OCI-LY7 (cell line): ENCODE measurements around the gene RACGAP1. TPM values are rescaled to one million over a fixed set of nuclear protein-coding genes. Genes with fewer than 3 reads are reported as not detected.

Experiments
- Bru-seq: library from RNA; stranded (reverse); fragments of 400-500 nt; gene quantifications from one replicate; lab custom pipeline; 2021; lab: Mats Ljungman, UMichigan
- BruChase-seq, 2 experiments: library from RNA; stranded (reverse); fragments of 400-500 nt; gene quantifications; one replicate each; lab custom pipeline; 2021; lab: Mats Ljungman, UMichigan
- BruUV-seq: library from RNA; stranded (reverse); fragments of 400-500 nt; replicated peaks from 2 replicates; lab custom pipeline; 2021; lab: Mats Ljungman, UMichigan
- CTCF ChIA-PET: fragments of 300-600 bp; sonication (Branson Sonifier 250); formaldehyde crosslinking; loops from one replicate; lab custom pipeline; 2022; ENCODE audit warnings: antibody characterized with exemption; ENCODE audit not compliant: unreplicated experiment; lab: Charles Lee
- POLR2A ChIA-PET: fragments of 300-600 bp; sonication (Branson Sonifier 250); formaldehyde crosslinking; loops from one replicate; lab custom pipeline; 2022; ENCODE audit warnings: antibody characterized with exemption; lab: Charles Lee
- DNase-seq: peaks from one replicate; pipeline ENCODE4 v3.0.0-alpha.2; 2015; ENCODE audit warnings: low spot score
- H2AFZ ChIP-seq: fragments of 200-600 bp; sonication (generic), shearing (Covaris generic); 2 replicates; pipeline ENCODE4 v1.6.1; 2014; ENCODE audit warnings: mild to moderate bottlenecking, antibody characterized with exemption, low read length, moderate library complexity
- H3K27ac ChIP-seq: fragments of 200-600 bp; sonication (generic); 2 replicates; pipeline ENCODE4 v1.5.1; 2014; ENCODE audit warnings: mixed run types, low read depth, mild to moderate bottlenecking, moderate library complexity, low read length, inconsistent platforms; ENCODE audit not compliant: poor library complexity, severe bottlenecking
- H3K36me3 ChIP-seq: fragments of 200-600 bp; sonication (generic); 2 replicates; pipeline ENCODE4 v1.6.1; 2014; ENCODE audit warnings: mild to moderate bottlenecking, antibody characterized with exemption, low read length, moderate library complexity, mixed read lengths; ENCODE audit not compliant: insufficient read depth
- H3K4me1 ChIP-seq: fragments of 200-600 bp; sonication (generic); 2 replicates; pipeline ENCODE4 v1.5.1; 2014; ENCODE audit warnings: mild to moderate bottlenecking, low read length; ENCODE audit not compliant: insufficient read depth, poor library complexity, severe bottlenecking
- H3K4me2 ChIP-seq: fragments of 200-600 bp; sonication (generic); 2 replicates; pipeline ENCODE4 v1.6.1; 2014; ENCODE audit warnings: mild to moderate bottlenecking, low read length
- H3K4me3 ChIP-seq: fragments of 200-600 bp; sonication (generic); 2 replicates; pipeline ENCODE4 v1.5.1; 2014; ENCODE audit warnings: mild to moderate bottlenecking, low read depth, low read length; ENCODE audit not compliant: poor library complexity, severe bottlenecking
- H3K79me2 ChIP-seq: fragments of 200-600 bp; sonication (generic); 2 replicates; pipeline ENCODE4 v1.6.1; 2016; ENCODE audit warnings: low read depth, mild to moderate bottlenecking, low read length, moderate library complexity, mixed read lengths; ENCODE audit not compliant: insufficient read depth
- H3K9me2 ChIP-seq: fragments of 200-600 bp; sonication (generic); 2 replicates; pipeline ENCODE4 v1.6.1; 2016; ENCODE audit warnings: mild to moderate bottlenecking, low read length, mixed read lengths; ENCODE audit not compliant: insufficient read depth
- H3K9me3 ChIP-seq: fragments of 200-600 bp; sonication (generic); 2 replicates; pipeline ENCODE4 v1.6.1; 2014; ENCODE audit warnings: mild to moderate bottlenecking, mixed run types, low read length, mixed read lengths
- H4K20me1 ChIP-seq: fragments of 200-600 bp; sonication (generic); 2 replicates; pipeline ENCODE4 v1.6.1; 2014; ENCODE audit warnings: mild to moderate bottlenecking, antibody characterized with exemption, low read length, moderate library complexity, mixed read lengths; ENCODE audit not compliant: insufficient read depth
- CTCF ChIP-seq: fragments of 200-600 bp; sonication (generic); conservative IDR thresholded peaks from 2 replicates; pipeline ENCODE4 v1.5.1; 2014; ENCODE audit warnings: mild to moderate bottlenecking, antibody characterized with exemption, low read length, moderate library complexity, mixed read lengths
- EZH2phosphoT487 ChIP-seq: fragments of 200-600 bp; sonication (generic); IDR thresholded peaks from 2 replicates; pipeline ENCODE4 v1.6.1; 2018; ENCODE audit warnings: low read depth, borderline replicate concordance, mild to moderate bottlenecking, mixed run types, antibody characterized with exemption, low read length, moderate library complexity, mixed read lengths
- intact Hi-C: fragments of 100-400 bp; cut with micrococcal nuclease; formaldehyde crosslinking; loops from one replicate; pipeline ENCODE4 v1.10.0; 2022; ENCODE audit not compliant: unreplicated experiment
- long read RNA-seq: library from polyadenylated mRNA; stranded (forward); transcript quantifications from one replicate; pipeline ENCODE4 v2.0.0, GENCODE V29; 2022
- total RNA-seq, 2 experiments: library from RNA; depleted of rRNA in 1 of 2; stranded (reverse); fragments of >200 nt in 1 of 2; shearing (Covaris generic) in 1 of 2; gene quantifications; 2 replicates each; pipeline ENCODE4 v1.2.3, GENCODE V29; 2014 to 2022

Gene RACGAP1, protein sequence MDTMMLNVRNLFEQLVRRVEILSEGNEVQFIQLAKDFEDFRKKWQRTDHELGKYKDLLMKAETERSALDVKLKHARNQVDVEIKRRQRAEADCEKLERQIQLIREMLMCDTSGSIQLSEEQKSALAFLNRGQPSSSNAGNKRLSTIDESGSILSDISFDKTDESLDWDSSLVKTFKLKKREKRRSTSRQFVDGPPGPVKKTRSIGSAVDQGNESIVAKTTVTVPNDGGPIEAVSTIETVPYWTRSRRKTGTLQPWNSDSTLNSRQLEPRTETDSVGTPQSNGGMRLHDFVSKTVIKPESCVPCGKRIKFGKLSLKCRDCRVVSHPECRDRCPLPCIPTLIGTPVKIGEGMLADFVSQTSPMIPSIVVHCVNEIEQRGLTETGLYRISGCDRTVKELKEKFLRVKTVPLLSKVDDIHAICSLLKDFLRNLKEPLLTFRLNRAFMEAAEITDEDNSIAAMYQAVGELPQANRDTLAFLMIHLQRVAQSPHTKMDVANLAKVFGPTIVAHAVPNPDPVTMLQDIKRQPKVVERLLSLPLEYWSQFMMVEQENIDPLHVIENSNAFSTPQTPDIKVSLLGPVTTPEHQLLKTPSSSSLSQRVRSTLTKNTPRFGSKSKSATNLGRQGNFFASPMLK
- total RNA-seq (2014; rRNA removed; shearing (Covaris generic)) (69.6 and 75.3 TPM in 2 replicates), total RNA-seq (2022) (93.6 and 104 TPM in 2 replicates), Bru-seq, nascent RNA (percentile 87 among the genes with signal in this experiment), BruChase-seq, experiment 1, labeled RNA remaining after a 6-hour chase (percentile 90 among the genes with signal in this experiment), BruChase-seq, experiment 2, labeled RNA remaining after a 2-hour chase (percentile 91 among the genes with signal in this experiment)
- long read RNA-seq, partial matches to known transcripts = 3 of 25 reads
- long read RNA-seq, other reads (novel, unspliced or antisense) = 16 of 25 reads

DNA sequence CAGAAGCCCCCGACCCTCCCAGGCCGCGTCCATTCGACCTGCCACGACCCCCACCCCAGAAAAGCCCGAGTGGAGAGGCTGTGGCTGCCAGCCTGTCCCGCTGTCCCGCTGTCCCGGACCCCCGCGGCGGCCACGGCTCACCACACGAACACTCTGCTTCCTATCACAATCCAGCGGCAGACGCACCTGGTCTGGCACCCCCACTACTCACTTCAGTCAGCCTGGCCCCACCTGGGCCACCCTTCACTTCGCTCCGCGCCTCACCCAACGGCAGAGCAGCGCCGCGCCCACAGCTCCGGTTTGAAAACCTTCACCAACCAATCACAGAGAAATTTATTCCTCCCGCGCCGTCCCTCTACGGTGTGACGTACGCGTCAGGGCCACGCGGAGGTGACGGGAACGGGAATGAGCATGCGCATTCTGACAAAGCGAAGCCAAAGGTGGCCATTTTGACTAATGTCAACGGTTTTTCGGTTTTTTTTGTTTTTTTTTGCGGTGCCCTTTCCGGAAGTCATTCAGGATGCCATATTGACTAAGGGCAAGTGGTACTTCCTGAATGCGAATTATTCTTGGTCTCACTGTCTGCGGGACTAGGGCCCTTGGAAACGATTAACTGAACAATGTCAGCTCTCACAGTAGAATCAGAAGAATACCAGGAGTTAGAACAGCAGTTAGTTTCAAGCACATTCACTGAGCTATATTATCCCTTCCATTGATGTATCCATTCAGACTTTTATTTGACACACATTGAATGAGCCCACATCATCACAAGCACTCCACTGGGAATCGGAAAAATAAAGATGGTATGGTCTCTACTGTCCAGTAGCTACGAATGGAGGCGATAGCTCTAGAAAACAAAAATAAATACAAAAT lies at the start of gene RACGAP1:
TSS of gene RACGAP1 (minus strand) at position 308 of the 873 bp plus-strand sequence. CDS start 8,779 bp downstream, outside the sequence.
- Histone ChIP-seq H3K4me2 (peak within 1 kb of the TSS; percentile 74), H3K9me2 (no peaks in the 10 kb centered on the region), H3K4me1 (peaks cover 42% of the 10 kb centered on the region), H3K27ac (peak within 1 kb of the TSS; percentile 76), H4K20me1 (peaks cover 18% of the 10 kb centered on the region), H2AFZ (peak within 1 kb of the TSS; percentile 87), H3K4me3 (peak within 1 kb of the TSS; percentile 95), H3K36me3 (peaks cover 32% of the 10 kb centered on the region), H3K79me2 (peaks cover 48% of the 10 kb centered on the region), H3K9me3 (no peaks in the 10 kb centered on the region)
- TF ChIP-seq EZH2phosphoT487 (no peak), CTCF (no peak)
- CTCF ChIA-PET = interaction anchor here (0.6 to 1.8 kb wide), 3 partner anchors 14 to 197 kb away, joined by 3 to 9 read pairs (median 5); partner anchors contain the start of gene NCKAP5L
- peak; percentile 100 for DNase-seq
- intact Hi-C loops = loop anchor here (2.0 kb wide), 1 partner anchor 19 kb away; no protein-coding TSS in a partner anchor
- POLR2A ChIA-PET = interaction anchor here (0.6 to 2.6 kb wide), 16 partner anchors 9 to 362 kb away, joined by 3 to 29 read pairs (median 4); partner anchors contain the start of genes CERS5, COX14 and SMARCD1
- no TSS peak for BruUV-seq

DNA sequence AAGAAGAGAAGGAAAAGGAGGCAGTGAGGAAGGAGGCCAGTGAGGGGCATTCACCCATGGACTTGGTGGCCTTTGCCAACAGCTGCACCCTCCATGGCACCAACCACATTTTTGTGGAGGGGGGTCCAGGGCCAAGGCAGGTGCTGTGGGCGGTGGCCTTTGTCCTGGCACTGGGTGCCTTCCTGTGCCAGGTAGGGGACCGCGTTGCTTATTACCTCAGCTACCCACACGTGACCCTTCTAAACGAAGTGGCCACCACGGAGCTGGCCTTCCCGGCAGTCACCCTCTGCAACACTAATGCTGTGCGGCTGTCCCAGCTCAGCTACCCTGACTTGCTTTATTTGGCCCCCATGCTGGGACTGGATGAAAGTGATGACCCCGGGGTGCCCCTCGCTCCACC lies 48.4 kb upstream of the RACGAP1 start:
- Histone ChIP-seq H3K9me3 (no peaks in the 10 kb centered on the region), H3K4me3 (no peak overlapping the region), H3K27ac (no peak overlapping the region), H3K79me2 (no peaks in the 10 kb centered on the region), H3K4me1 (peaks cover 12% of the 10 kb centered on the region), H4K20me1 (no peaks in the 10 kb centered on the region), H3K36me3 (no peaks in the 10 kb centered on the region), H2AFZ (no peak overlapping the region), H3K4me2 (no peak overlapping the region), H3K9me2 (no peaks in the 10 kb centered on the region)
- POLR2A ChIA-PET = no interaction called here
- CTCF ChIA-PET = interaction anchor here (1.2 kb wide), 1 partner anchor 12 kb away, joined by 3 read pairs; no protein-coding TSS in a partner anchor
- BruUV-seq = no TSS peak
- no peak for DNase-seq
- intact Hi-C loops = loop anchor here (2.0 to 5.0 kb wide), 2 partner anchors 36 to 37 kb away; no protein-coding TSS in a partner anchor
- TF ChIP-seq CTCF (no peak), EZH2phosphoT487 (no peak)
